WI38 (cell line): ENCODE measurements around the gene SEMA6A.
"Not testable (repeated sequence)": the region's sequence is repeated elsewhere in the genome, so short reads cannot be mapped to it uniquely, and the experiment has no call there.

Source experiments
- H3K4me3 ChIP-seq: 2 replicates; pipeline ENCODE4 v1.5.1; 2011; ENCODE audit warnings: low read depth, mild to moderate bottlenecking, control low read depth, low read length
- TF ChIP-seq, protein P1 (sequence below): IDR thresholded peaks from 2 replicates; pipeline ENCODE4 v1.5.1; 2012; ENCODE audit warnings: low read depth, mild to moderate bottlenecking, control low read depth, low read length

Gene SEMA6A

DNA sequence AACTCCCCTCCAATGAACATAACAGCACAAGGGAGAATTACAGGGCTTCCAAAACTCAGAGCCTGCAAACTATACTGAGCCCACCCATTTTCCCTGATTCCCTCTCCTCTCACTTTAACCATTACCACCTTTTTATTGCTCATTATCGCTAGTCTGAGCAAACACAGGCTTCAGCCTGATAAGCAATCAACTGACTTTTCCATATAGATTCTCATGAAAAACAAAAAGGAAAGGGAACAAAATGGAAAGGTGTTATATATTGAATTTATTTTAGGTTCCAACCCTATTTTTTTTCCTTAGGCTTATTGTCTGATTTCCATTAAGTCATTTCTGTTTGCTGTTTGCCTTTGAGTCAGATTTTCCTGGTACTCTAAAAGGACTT is 27.9 kb downstream of the SEMA6A start:
- TF ChIP-seq, protein P1, sequence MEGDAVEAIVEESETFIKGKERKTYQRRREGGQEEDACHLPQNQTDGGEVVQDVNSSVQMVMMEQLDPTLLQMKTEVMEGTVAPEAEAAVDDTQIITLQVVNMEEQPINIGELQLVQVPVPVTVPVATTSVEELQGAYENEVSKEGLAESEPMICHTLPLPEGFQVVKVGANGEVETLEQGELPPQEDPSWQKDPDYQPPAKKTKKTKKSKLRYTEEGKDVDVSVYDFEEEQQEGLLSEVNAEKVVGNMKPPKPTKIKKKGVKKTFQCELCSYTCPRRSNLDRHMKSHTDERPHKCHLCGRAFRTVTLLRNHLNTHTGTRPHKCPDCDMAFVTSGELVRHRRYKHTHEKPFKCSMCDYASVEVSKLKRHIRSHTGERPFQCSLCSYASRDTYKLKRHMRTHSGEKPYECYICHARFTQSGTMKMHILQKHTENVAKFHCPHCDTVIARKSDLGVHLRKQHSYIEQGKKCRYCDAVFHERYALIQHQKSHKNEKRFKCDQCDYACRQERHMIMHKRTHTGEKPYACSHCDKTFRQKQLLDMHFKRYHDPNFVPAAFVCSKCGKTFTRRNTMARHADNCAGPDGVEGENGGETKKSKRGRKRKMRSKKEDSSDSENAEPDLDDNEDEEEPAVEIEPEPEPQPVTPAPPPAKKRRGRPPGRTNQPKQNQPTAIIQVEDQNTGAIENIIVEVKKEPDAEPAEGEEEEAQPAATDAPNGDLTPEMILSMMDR, result no peak
- H3K4me3 ChIP-seq, result no peak overlapping the region

DNA sequence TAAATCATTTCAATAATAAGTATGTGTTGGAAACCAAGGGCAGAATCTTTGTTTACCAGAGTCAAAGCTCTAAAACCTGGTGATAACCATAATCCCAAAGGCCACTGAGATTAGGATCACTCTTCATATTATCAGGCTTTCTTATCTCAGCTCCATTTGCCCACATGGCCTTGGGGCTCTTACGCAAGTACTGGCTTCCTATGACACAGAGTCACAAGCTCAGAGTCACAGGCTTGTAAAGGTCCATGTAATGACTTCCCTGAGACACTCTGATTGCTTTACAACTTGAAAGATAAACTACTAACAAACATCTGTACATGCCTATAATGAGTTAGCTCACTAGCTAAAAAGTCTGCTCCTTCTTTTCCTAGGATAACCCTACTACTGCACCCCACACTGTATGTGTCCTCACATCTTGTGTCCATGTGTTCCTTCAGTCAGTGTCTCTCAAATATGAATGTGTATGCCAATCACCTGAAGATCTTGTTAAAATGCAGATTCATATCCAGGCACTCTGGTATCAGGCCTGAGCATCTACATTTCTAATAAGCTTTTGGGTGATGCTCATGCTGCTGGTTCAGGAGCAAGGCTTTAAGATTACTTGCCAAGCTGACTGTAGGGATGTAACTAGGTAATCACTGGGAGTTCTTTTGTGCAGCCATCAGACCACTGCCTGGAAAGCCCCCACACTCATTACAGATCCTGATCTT is 28.4 kb downstream of the SEMA6A start:
- TF ChIP-seq, protein P1, result no peak

DNA sequence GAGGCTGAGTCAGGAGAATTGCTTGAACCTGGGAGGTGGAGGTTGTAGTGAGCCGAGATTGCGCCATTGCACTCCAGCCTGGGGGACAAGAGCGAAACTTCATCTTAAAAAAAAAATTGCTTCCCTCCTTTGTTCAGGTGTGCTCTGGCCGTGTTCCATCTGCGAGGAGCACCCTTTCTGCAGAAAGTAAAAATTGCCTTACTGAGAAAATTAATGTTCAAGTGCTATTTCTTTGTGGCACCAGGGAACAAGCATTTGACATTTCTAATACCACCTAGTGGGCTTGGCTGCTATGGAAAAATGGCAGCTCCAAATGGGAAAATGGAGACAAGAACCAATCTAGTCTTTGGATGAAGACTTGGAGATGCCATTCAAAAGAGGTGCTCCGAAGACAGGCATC is 29.2 kb downstream of the SEMA6A start:
- not testable (repeated sequence) for H3K4me3 ChIP-seq

More for the DNA sequence above, 28.4 kb downstream of the SEMA6A start:
- no peak overlapping the region for H3K4me3 ChIP-seq

DNA sequence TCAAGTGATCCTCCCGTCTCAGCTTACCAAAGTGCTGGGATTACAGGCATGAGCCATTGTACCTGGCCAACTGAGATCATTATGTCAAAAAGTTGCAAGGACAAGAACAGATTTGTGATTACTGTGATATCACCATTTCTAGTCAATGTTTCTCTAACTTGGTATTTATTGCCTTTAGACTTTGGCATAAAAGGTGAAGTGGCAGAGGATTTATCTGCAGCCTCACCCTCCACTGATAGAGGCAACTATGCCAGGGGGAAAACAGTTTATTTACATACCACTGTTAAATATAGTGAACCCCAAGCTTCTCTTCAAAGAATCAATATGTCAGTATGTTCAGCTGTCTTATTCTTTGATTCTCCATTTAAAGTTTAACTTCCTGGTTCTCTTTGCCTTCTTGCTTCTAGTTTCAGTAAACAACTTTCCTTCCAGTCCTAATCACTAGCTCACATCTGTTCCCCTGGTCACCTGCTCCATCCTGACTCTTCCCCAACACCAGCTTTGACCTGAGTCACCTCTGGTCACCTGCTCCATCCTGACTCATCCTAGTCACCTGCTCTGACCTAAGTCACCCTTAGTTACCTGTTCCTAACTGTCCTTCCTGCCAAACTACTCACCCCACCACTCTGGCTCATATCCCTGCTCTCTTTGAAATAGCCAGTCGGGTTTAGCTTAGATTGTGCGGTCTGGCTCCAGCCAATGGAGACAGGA is 29.9 kb downstream of the SEMA6A start:
- no peak overlapping the region for H3K4me3 ChIP-seq
- TF ChIP-seq, protein P1, result no peak

DNA sequence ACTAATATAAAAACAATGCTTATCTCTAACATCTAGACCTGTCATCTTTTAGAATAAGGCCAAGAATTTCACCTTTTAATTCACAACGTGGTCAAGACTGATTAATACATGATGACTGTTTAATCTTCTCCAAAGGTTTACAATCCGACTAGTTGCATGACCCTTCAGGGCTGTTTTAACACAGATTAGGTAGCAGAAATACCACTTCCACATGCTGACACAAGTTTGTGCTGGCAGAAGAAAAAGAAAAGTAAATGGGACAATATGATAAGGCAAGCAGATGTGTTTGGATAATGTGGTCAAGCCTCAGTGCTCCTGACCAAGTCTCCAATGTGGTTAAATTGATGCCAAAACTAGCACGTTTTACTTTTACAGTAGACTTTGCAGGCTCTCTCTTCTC is 31.1 kb downstream of the SEMA6A start:
- no peak overlapping the region for H3K4me3 ChIP-seq
- TF ChIP-seq, protein P1, result no peak

DNA sequence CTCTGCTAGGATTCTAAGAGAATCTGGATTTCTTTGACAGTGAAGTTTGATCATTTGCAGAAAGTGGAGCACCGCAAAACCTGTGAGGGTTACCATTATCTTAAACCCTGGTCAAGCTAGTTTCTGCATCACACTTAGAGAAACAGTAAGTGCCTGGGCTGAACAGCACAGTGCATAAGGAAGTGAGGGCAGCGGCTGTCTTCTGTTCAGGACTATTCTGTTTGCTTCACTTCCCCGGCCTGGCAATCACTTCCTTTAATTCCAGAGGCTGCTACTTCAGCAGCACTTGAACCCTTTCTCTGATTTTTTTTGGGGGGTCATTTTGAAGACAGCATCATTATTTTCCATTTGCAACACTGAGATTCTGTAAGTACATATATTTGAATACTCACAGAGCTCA is 32.0 kb downstream of the SEMA6A start:
- TF ChIP-seq, protein P1, result no peak
- no peak overlapping the region for H3K4me3 ChIP-seq

DNA sequence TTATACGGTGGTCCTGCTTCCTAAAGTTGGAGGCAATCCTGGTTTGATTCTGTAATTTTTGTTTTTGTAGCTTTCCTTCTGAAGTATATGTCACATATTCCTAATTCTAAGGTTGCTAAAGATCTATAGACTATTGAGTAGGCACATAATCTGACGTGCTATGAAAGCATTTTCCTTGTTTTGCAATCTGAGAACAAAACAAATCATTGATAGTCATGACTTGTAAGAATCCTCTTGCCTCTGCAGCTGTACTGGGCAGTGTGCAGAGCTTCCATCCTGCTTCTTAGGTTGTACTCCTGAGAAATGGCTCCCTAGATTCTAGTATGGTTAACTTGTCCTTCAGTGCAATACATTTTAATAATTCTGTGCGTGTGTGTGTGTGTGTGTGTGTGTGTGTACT is 35.4 kb downstream of the SEMA6A start:
- no peak overlapping the region for H3K4me3 ChIP-seq
- TF ChIP-seq, protein P1, result no peak
